Transverse colon (tissue), 4 donors: ENCODE results near the gene CFAP58. TPM values are rescaled to one million over a fixed set of nuclear protein-coding genes. Genes with fewer than 3 reads are reported as not detected.

Source experiments
- DNase-seq: peaks from one replicate; pipeline ENCODE4 v3.0.0-alpha.2; 2019
- H3K27ac ChIP-seq, 4 donors: fragments of 200-600 bp; sonication (generic); 2 replicates each; pipeline ENCODE4 v1.5.1; 2016 to 2018; ENCODE audit warnings: inconsistent platforms in 4 of 4
- H3K27me3 ChIP-seq: fragments of 200-600 bp; sonication (generic); 2 replicates; pipeline ENCODE4 v1.5.1; 2017; ENCODE audit warnings: inconsistent platforms
- H3K36me3 ChIP-seq, 4 donors: fragments of 200-600 bp; sonication (generic); 2 replicates each; pipeline ENCODE4 v1.5.1; 2017 to 2019; ENCODE audit warnings: inconsistent platforms in 4 of 4
- H3K4me1 ChIP-seq, 4 donors: fragments of 200-600 bp; sonication (generic); 2 replicates each; pipeline ENCODE4 v1.5.1; 2017 to 2020; ENCODE audit warnings: inconsistent platforms in 4 of 4
- H3K4me3 ChIP-seq, 4 donors: fragments of 200-600 bp; sonication (generic); 1 replicate in 1 of 4; 2 replicates in 3 of 4; pipeline versions ENCODE4 v1.5.1 to v1.6.1; 2017 to 2019; ENCODE audit warnings: inconsistent platforms in 4 of 4
- H3K9me3 ChIP-seq, 2 donors: fragments of 200-600 bp; sonication (generic); 2 replicates each; pipeline ENCODE4 v1.5.1; 2017 to 2019; ENCODE audit warnings: inconsistent platforms in 2 of 2
- EP300 ChIP-seq: sonication (generic); formaldehyde crosslinking; IDR thresholded peaks from one replicate; pipeline ENCODE4 v1.6.1; 2017; ENCODE audit warnings: antibody characterized with exemption, low read depth
- POLR2A ChIP-seq: fragments of 450-650 bp; IDR thresholded peaks from one replicate; pipeline ENCODE4 v1.6.1; 2016; ENCODE audit warnings: antibody characterized with exemption, mild to moderate bottlenecking, moderate library complexity
- POLR2AphosphoS5 ChIP-seq, 3 donors: sonication (generic); formaldehyde crosslinking; IDR thresholded peaks; one replicate each; pipeline ENCODE4 v1.6.1; 2016; ENCODE audit warnings: antibody characterized with exemption in 3 of 3
- WGBS, 2 donors: methylation state at CpG; one replicate each; pipeline ENCODE4 v1.1.5; 2018; ENCODE audit warnings: low coverage in 1 of 2; 5-methylcytosine and 5-hydroxymethylcytosine counted together
- in situ Hi-C, 4 donors: fragments of 200-750 bp; cut with MboI; loops; one replicate each; pipeline versions ENCODE4 v1.15.0 to v1.15.1; 2017; ENCODE audit warnings: low sequenced_read_pairs in 3 of 4, low pct_ligation_motif_present in 1 of 4, low pct_unique_long_range_greater_than_20kb in 1 of 4
- intact Hi-C: fragments of 100-400 bp; cut with DNase I; formaldehyde crosslinking; loops from one replicate; pipeline ENCODE4 v1.15.1; 2023; ENCODE audit warnings: low total_unique reads
- total RNA-seq, 4 donors: library from RNA; depleted of rRNA; stranded (reverse); fragments of >200 nt; gene quantifications; one replicate each; pipeline ENCODE4 v1.1.0, GENCODE V29; 2016
- TF ChIP-seq, protein P1 (sequence below), 5 experiments: fragments of 200-600 bp in 3 of 5; fragments of 450-650 bp in 2 of 5; sonication (generic) in 3 of 5; IDR thresholded peaks; 1 replicate in 2 of 5; 2 replicates in 3 of 5; pipeline ENCODE4 v1.5.1; 2016 to 2017; ENCODE audit warnings: antibody characterized with exemption in 5 of 5, inconsistent platforms in 3 of 5, mild to moderate bottlenecking in 2 of 5, moderate library complexity in 1 of 5

The CFAP58 gene
- total RNA-seq, 4 donors from 2014 or later, result 0.16 to 0.27 TPM; not detected in 2

DNA sequence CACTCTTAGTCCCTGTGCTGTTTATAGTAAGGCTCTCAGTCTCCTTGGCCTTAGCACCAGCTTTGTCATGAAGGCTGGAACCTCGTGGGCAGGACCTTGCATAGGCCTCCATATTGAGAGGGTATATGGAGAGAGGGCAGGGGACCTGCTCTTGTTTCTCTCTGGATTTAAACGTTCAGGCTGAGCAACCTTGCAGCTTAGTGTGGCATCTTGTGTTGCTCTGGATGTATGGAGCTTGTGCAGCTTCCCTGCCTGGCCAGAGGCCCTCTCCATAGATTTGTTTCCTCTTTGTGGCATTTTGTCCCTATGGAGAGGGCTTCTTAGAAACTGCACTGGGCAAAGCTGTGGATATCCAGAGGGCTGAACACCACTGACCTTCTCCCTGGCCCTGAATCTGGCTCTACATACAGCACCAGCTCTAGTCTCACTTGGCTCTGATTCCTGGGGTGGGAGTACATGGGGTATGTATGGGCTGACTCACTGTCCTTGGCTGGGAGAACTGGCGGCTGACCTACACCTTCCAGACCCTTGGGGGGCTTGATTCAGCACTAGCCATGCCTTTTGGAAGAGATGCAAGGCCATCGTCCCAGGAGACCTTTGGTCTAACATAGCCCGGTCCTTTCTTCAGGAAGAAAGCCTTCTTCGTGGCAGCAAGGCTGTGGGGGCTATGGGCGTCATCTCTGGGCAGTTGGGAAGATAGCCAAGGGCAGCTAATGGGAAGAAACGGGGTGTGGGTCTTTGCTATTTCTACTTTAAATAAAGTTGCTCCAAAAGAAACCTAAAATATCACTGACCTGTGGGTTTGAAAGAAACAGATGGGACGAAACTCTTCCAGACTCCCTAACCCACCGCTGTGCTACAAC is 45.8 kb upstream of the CFAP58 start:
- intact Hi-C loops, result loop anchor here (5.0 kb wide), 1 partner anchor 44 kb away; the partner anchor contains the start of gene CFAP58
- no peak for TF ChIP-seq EP300
- no peaks in the 10 kb centered on the region for H3K27me3 ChIP-seq
- H3K4me3 ChIP-seq, result no peak overlapping the region
- in situ Hi-C loops, result no loop called here
- 72 to 74% methylated on average over 2 to 10 of the region's 10 CpGs for WGBS, 2 donors
- H3K36me3 ChIP-seq, result peaks cover 0 to 3% (median 0%) of the 10 kb centered on the region in 4 donors
- H3K9me3 ChIP-seq, result no peaks in the 10 kb centered on the region
- H3K4me1 ChIP-seq, result peaks cover 0 to 9% (median 0%) of the 10 kb centered on the region in 4 donors
- no peak for DNase-seq
- H3K27ac ChIP-seq, result no peak overlapping the region

DNA sequence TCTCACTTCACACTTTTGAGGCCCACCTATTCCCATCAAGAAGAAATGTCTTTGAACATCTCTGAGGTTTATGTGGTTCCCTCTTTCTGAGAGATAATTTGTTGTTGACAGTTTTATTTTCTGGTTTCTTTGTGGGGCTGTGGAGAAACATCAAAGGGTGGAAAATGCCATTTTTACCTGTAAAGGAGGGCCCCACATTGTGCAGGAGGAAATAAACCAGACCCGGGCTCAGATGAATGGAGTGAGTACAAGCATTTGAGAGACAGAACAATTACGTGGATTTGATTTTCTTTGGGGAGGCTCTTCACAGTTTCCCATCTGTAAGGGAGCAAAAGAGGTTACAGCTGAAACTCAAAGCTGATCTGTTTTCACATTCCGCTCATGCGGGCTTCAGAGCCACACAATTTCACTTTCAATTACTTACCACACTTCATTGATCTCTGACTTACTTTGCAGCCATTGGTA is 45.2 kb upstream of the CFAP58 start:
- in situ Hi-C loops, result no loop called here
- no peaks in the 10 kb centered on the region for H3K9me3 ChIP-seq
- H3K27me3 ChIP-seq, result no peaks in the 10 kb centered on the region
- 55 to 76% methylated on average over 2 to 4 of the region's 4 CpGs for WGBS, 2 donors
- no peak overlapping the region for H3K4me3 ChIP-seq
- peaks cover 0 to 9% (median 0%) of the 10 kb centered on the region in 4 donors for H3K4me1 ChIP-seq
- H3K27ac ChIP-seq, result no peak overlapping the region
- TF ChIP-seq POLR2A (no peak), EP300 (no peak), POLR2AphosphoS5 (IDR thresholded peaks at IDR 0.05) (no peak)
- TF ChIP-seq, protein P1, sequence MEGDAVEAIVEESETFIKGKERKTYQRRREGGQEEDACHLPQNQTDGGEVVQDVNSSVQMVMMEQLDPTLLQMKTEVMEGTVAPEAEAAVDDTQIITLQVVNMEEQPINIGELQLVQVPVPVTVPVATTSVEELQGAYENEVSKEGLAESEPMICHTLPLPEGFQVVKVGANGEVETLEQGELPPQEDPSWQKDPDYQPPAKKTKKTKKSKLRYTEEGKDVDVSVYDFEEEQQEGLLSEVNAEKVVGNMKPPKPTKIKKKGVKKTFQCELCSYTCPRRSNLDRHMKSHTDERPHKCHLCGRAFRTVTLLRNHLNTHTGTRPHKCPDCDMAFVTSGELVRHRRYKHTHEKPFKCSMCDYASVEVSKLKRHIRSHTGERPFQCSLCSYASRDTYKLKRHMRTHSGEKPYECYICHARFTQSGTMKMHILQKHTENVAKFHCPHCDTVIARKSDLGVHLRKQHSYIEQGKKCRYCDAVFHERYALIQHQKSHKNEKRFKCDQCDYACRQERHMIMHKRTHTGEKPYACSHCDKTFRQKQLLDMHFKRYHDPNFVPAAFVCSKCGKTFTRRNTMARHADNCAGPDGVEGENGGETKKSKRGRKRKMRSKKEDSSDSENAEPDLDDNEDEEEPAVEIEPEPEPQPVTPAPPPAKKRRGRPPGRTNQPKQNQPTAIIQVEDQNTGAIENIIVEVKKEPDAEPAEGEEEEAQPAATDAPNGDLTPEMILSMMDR (IDR thresholded peaks at IDR 0.05), result no peak
- H3K36me3 ChIP-seq, result peaks cover 0 to 10% (median 3%) of the 10 kb centered on the region in 4 donors
- intact Hi-C loops, result loop anchor here (5.0 kb wide), 1 partner anchor 44 kb away; the partner anchor contains the start of gene CFAP58
- no peak for DNase-seq

DNA sequence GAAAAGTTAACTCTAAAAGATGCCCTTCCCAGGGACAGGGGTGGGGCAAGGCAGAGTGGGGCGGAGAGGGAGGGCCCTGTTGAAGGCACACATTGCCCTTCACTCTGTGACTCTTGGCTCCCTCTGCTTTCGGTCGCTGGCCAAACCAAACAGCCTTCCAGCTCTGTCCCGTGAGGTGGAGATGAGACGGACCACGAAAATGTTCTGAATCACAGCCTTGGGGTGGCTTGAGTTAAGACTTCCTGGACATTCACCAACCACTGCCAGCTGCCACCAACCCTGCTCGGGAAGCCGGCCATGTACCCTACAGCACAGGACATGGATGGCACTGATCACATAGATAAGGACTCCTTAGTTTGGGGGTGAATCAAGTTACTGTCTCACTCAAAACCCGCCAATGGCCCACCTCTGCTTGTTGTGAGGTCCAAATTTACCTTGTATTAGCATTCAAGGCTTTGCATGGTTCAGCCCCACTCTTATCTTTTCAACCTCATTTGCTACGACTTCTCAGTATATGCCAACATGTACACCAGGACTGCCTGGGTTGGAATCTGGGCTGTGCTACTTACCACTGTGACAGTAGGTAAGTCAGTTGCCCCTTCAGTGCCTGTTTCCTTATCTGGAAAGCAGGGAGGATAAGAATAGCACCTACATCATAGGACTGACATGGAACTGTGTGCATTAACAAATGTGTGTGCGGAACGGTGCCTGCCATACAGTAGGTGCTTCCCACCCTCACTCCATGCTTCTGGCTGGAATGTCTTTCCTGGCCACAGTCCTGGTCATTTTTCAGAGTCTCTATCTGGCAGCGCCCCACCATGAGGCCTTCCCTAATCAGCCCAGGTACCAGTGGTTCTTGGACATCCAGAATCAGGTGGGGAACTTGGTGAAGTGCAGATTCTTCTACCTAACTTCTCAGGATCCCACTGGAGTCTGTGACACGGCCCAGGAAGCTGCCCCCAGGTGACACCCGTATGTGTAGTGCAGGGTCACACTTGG is 43.4 kb upstream of the CFAP58 start:
- DNase-seq, result no peak

GRCh38 chr10:104311184-104311720 is 42.4 kb upstream of the CFAP58 start:
- Histone ChIP-seq H3K9me3 (no peaks in the 10 kb centered on the region), H3K4me3 (no peak overlapping the region), H3K36me3 (peaks cover 0 to 28% (median 9%) of the 10 kb centered on the region in 4 donors), H3K27ac (no peak overlapping the region), H3K4me1 (peaks cover 0 to 4% (median 0%) of the 10 kb centered on the region in 4 donors), H3K27me3 (no peaks in the 10 kb centered on the region)
- DNase-seq, result no peak
- intact Hi-C loops (no loop called here), in situ Hi-C loops (loop anchor here in 1 of 4 donors (5.0 kb wide), 1 partner anchor 36 kb away; no protein-coding TSS in a partner anchor)
- 83% methylated on average over 5 of the region's 5 CpGs; no CpG with 5 or more reads in 1 of the 2 donors for WGBS, 2 donors
- no peak for TF ChIP-seq POLR2A

More for the DNA sequence above, 43.4 kb upstream of the CFAP58 start:
- 87 to 100% methylated on average over 1 to 14 of the region's 15 CpGs for WGBS, 2 donors
- Histone ChIP-seq H3K4me3 (no peak overlapping the region), H3K36me3 (peaks cover 0 to 27% (median 9%) of the 10 kb centered on the region in 4 donors), H3K4me1 (peaks cover 0 to 9% (median 0%) of the 10 kb centered on the region in 4 donors), H3K9me3 (no peaks in the 10 kb centered on the region), H3K27ac (no peak overlapping the region), H3K27me3 (no peaks in the 10 kb centered on the region)
- in situ Hi-C loops, result loop anchor here in 1 of 4 donors (5.0 kb wide), 1 partner anchor 37 kb away; no protein-coding TSS in a partner anchor
- TF ChIP-seq, protein P1 (IDR thresholded peaks at IDR 0.05), result no peak
- TF ChIP-seq POLR2A (no peak), POLR2AphosphoS5 (IDR thresholded peaks at IDR 0.05) (no peak), EP300 (no peak)
- intact Hi-C loops, result loop anchor here (5.0 kb wide), 1 partner anchor 42 kb away; the partner anchor contains the start of gene CFAP58
